Measurements from ENCODE around the gene SHB.

Gene SHB

DNA sequence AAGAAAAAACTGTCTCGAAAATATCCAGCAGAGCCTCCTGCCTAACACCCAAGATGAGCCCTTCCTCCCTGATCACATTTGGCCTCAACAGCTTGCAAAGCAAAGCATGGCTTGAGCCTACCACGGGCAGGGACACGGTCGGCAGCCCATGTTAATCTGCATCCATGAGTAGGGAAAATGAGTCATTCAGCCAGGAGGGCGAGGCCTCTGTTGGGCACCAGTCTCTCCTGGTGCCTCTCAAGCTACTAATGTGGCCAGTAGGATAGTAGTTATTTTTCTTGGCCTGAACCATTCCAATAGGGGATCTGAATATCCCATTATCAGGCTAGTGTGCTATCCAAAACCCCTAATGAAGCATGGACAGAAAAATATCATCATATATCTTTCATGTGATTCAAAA lies 43.0 kb upstream of the SHB start:
- H3K9ac ChIP-seq (ENCODE audit: low read length), result no peak overlapping the region
- WGBS, result 78% methylated on average over 5 of the region's 5 CpGs

DNA sequence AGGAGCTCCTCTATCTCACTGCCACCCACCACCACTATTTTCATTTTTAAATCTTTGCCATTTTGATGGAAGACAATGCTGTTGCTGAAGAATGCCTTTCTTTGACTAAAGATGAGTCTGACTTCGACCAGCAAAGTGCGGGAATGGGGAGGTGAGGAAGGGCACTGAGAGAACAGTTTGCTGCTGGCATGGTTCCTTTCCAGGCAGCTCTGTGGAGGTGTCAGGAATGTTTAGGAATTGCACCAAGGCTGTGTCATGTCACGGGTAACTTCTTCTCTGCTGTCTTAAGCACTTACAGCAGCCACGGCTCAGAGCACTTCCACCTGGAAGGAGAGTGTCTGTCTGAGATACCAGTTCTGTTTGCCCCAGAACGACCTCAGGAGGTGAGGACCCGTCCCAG lies 41.4 kb upstream of the SHB start:
- no peak for DNase-seq
- H2BK5ac ChIP-seq (ENCODE audit: low read depth, low read length, poor library complexity, severe bottlenecking), result no peak overlapping the region
- no peak overlapping the region for H3K14ac ChIP-seq (ENCODE audit: low read length in 2 of 2)
- no peak overlapping the region for H3K9ac ChIP-seq (ENCODE audit: low read length)
- no peak overlapping the region for H2BK12ac ChIP-seq (ENCODE audit: low read length in 2 of 2)
- peaks cover 15% of the 10 kb centered on the region for H3K9me3 ChIP-seq (ENCODE audit: control insufficient read depth, low read length)
- no peak overlapping the region for H3K4me3 ChIP-seq (ENCODE audit: insufficient read depth in 1 of 2, low read depth in 1 of 2, low read length in 2 of 2)
- H3K27me3 ChIP-seq (ENCODE audit: control insufficient read depth in 1 of 2, insufficient read depth in 1 of 2, low read length in 2 of 2), result peaks cover 8 to 18% of the 10 kb centered on the region in 2 experiments
- H4K8ac ChIP-seq (ENCODE audit: low read length), result no peak overlapping the region
- H4K91ac ChIP-seq (ENCODE audit: low read length), result no peak overlapping the region
- no peak overlapping the region for H3K27ac ChIP-seq (ENCODE audit: low read length, poor library complexity, severe bottlenecking)
- no peak overlapping the region for H2BK15ac ChIP-seq (ENCODE audit: low read depth, poor library complexity, severe bottlenecking)
- no peak overlapping the region for H2BK120ac ChIP-seq (ENCODE audit: low read depth, low read length)
- H3K79me1 ChIP-seq (replicated peaks; ENCODE audit: low read length, poor library complexity, severe bottlenecking), result no peaks in the 10 kb centered on the region
- H3K36me3 ChIP-seq (ENCODE audit: control insufficient read depth in 1 of 2, insufficient read depth in 2 of 2, low read depth in 1 of 2, low read length in 2 of 2), result no peaks in the 10 kb centered on the region
- 57% methylated on average over 6 of the region's 6 CpGs for WGBS
- H3K18ac ChIP-seq (ENCODE audit: low read depth in 1 of 2, low read length in 2 of 2), result no peak overlapping the region
- peaks cover 2% of the 10 kb centered on the region for H3K4me1 ChIP-seq (ENCODE audit: control insufficient read depth, insufficient read depth, low read depth, low read length)
- H2AK5ac ChIP-seq (ENCODE audit: low read length, severe bottlenecking), result no peak overlapping the region
- peak overlapping the region in 1 of 2 experiments; percentile 26 for H3K23ac ChIP-seq (ENCODE audit: low read length in 2 of 2)
- no peak overlapping the region for H3K4me2 ChIP-seq (ENCODE audit: low read length, poor library complexity, severe bottlenecking)
- no peak overlapping the region for H2AFZ ChIP-seq (ENCODE audit: low read depth, low read length)
- H3K4ac ChIP-seq (ENCODE audit: low read depth in 1 of 2, low read length in 2 of 2), result no peak overlapping the region

More for the DNA sequence above, 43.0 kb upstream of the SHB start:
- H3K79me1 ChIP-seq (replicated peaks; ENCODE audit: low read length, poor library complexity, severe bottlenecking), result no peaks in the 10 kb centered on the region
- H3K4ac ChIP-seq (ENCODE audit: low read depth in 1 of 2, low read length in 2 of 2), result no peak overlapping the region
- H3K9me3 ChIP-seq (ENCODE audit: control insufficient read depth, low read length), result peaks cover 15% of the 10 kb centered on the region
- no peak overlapping the region for H3K4me2 ChIP-seq (ENCODE audit: low read length, poor library complexity, severe bottlenecking)
- peak overlapping the region in 1 of 2 experiments; percentile 22 for H3K14ac ChIP-seq (ENCODE audit: low read length in 2 of 2)
- no peak overlapping the region for H3K18ac ChIP-seq (ENCODE audit: low read depth in 1 of 2, low read length in 2 of 2)
- H2BK12ac ChIP-seq (ENCODE audit: low read length in 2 of 2), result no peak overlapping the region
- H2BK120ac ChIP-seq (ENCODE audit: low read depth, low read length), result no peak overlapping the region
- H4K8ac ChIP-seq (ENCODE audit: low read length), result no peak overlapping the region
- H2BK15ac ChIP-seq (ENCODE audit: low read depth, poor library complexity, severe bottlenecking), result no peak overlapping the region
- no peak overlapping the region for H2AK5ac ChIP-seq (ENCODE audit: low read length, severe bottlenecking)
- no peak overlapping the region for H2AFZ ChIP-seq (ENCODE audit: low read depth, low read length)
- H3K4me3 ChIP-seq (ENCODE audit: insufficient read depth in 1 of 2, low read depth in 1 of 2, low read length in 2 of 2), result no peak overlapping the region
- H4K91ac ChIP-seq (ENCODE audit: low read length), result no peak overlapping the region
- peaks cover 2% of the 10 kb centered on the region for H3K4me1 ChIP-seq (ENCODE audit: control insufficient read depth, insufficient read depth, low read depth, low read length)
- H2BK5ac ChIP-seq (ENCODE audit: low read depth, low read length, poor library complexity, severe bottlenecking), result no peak overlapping the region
- no peaks in the 10 kb centered on the region for H3K36me3 ChIP-seq (ENCODE audit: control insufficient read depth in 1 of 2, insufficient read depth in 2 of 2, low read depth in 1 of 2, low read length in 2 of 2)
- peaks cover 10 to 26% of the 10 kb centered on the region in 2 experiments for H3K27me3 ChIP-seq (ENCODE audit: control insufficient read depth in 1 of 2, insufficient read depth in 1 of 2, low read length in 2 of 2)
- no peak overlapping the region for H3K23ac ChIP-seq (ENCODE audit: low read length in 2 of 2)
- no peak for DNase-seq
- no peak overlapping the region for H3K27ac ChIP-seq (ENCODE audit: low read length, poor library complexity, severe bottlenecking)

DNA sequence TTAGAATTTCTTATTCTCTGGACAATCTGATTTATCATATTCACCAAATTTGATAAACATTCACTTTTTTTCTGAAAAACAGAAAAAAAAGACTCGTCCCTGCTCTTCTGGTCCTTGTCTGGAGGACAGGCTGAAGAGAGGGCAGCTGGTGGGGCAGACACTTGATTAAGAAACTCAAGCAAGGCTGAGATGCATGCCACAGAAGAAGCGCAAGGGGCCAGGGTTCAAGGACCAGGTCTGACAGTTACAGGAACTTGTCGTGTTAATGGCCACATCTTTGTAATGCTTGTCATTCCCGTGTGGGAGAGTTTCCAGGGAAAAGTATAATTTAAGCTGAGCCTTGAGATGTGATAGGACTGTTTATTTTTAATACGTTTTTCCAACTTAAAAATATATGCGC lies 40.6 kb upstream of the SHB start:
- no peak overlapping the region for H2BK12ac ChIP-seq (ENCODE audit: low read length in 2 of 2)
- H3K18ac ChIP-seq (ENCODE audit: low read depth in 1 of 2, low read length in 2 of 2), result no peak overlapping the region
- H4K8ac ChIP-seq (ENCODE audit: low read length), result no peak overlapping the region
- H3K4me2 ChIP-seq (ENCODE audit: low read length, poor library complexity, severe bottlenecking), result no peak overlapping the region
- WGBS, result 57% methylated on average over 4 of the region's 6 CpGs
- no peak overlapping the region for H3K4me3 ChIP-seq (ENCODE audit: insufficient read depth in 1 of 2, low read depth in 1 of 2, low read length in 2 of 2)
- H2BK5ac ChIP-seq (ENCODE audit: low read depth, low read length, poor library complexity, severe bottlenecking), result no peak overlapping the region
- peaks cover 0 to 9% of the 10 kb centered on the region in 2 experiments for H3K27me3 ChIP-seq (ENCODE audit: control insufficient read depth in 1 of 2, insufficient read depth in 1 of 2, low read length in 2 of 2)
- no peak overlapping the region for H3K9ac ChIP-seq (ENCODE audit: low read length)
- no peak overlapping the region for H2BK15ac ChIP-seq (ENCODE audit: low read depth, poor library complexity, severe bottlenecking)
- H3K4ac ChIP-seq (ENCODE audit: low read depth in 1 of 2, low read length in 2 of 2), result no peak overlapping the region
- DNase-seq, result no peak
- H3K9me3 ChIP-seq (ENCODE audit: control insufficient read depth, low read length), result peaks cover 15% of the 10 kb centered on the region
- H2AFZ ChIP-seq (ENCODE audit: low read depth, low read length), result no peak overlapping the region
- H3K23ac ChIP-seq (ENCODE audit: low read length in 2 of 2), result no peak overlapping the region
- H2BK120ac ChIP-seq (ENCODE audit: low read depth, low read length), result no peak overlapping the region
- no peak overlapping the region for H2AK5ac ChIP-seq (ENCODE audit: low read length, severe bottlenecking)
- H3K4me1 ChIP-seq (ENCODE audit: control insufficient read depth, insufficient read depth, low read depth, low read length), result peaks cover 2% of the 10 kb centered on the region
- H4K91ac ChIP-seq (ENCODE audit: low read length), result no peak overlapping the region
- no peak overlapping the region for H3K14ac ChIP-seq (ENCODE audit: low read length in 2 of 2)
- H3K27ac ChIP-seq (ENCODE audit: low read length, poor library complexity, severe bottlenecking), result no peak overlapping the region
- no peaks in the 10 kb centered on the region for H3K79me1 ChIP-seq (replicated peaks; ENCODE audit: low read length, poor library complexity, severe bottlenecking)
- no peaks in the 10 kb centered on the region for H3K36me3 ChIP-seq (ENCODE audit: control insufficient read depth in 1 of 2, insufficient read depth in 2 of 2, low read depth in 1 of 2, low read length in 2 of 2)

DNA sequence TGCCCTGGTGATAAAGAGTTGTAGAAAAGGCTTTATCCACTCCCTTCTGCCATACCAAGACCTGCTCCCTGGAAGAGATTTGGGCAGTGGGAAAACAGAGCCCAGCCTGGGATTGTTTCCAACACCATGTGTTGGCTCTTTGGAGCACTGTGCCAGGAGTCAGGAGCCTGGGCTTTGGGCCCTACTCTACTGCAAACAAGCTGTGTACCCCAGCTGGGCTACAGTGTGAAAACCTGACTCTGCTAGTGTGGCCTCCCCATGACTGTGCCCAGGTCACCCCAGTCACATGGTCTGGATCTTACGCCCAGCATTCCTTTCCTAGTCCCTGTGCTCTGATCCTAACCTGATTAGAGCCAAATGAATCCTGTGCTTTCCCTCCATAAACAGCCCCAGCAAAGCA lies 39.3 kb upstream of the SHB start:
- Histone ChIP-seq H3K9ac (ENCODE audit: low read length) (no peak overlapping the region), H2AFZ (ENCODE audit: low read depth, low read length) (no peak overlapping the region), H3K18ac (ENCODE audit: low read depth in 1 of 2, low read length in 2 of 2) (no peak overlapping the region), H2BK5ac (ENCODE audit: low read depth, low read length, poor library complexity, severe bottlenecking) (no peak overlapping the region), H2BK120ac (ENCODE audit: low read depth, low read length) (no peak overlapping the region), H3K9me3 (ENCODE audit: control insufficient read depth, low read length) (peaks cover 15% of the 10 kb centered on the region), H3K4me1 (ENCODE audit: control insufficient read depth, insufficient read depth, low read depth, low read length) (peaks cover 2% of the 10 kb centered on the region), H2BK12ac (ENCODE audit: low read length in 2 of 2) (no peak overlapping the region), H3K27ac (ENCODE audit: low read length, poor library complexity, severe bottlenecking) (no peak overlapping the region), H3K36me3 (ENCODE audit: control insufficient read depth in 1 of 2, insufficient read depth in 2 of 2, low read depth in 1 of 2, low read length in 2 of 2) (no peaks in the 10 kb centered on the region), H2BK15ac (ENCODE audit: low read depth, poor library complexity, severe bottlenecking) (no peak overlapping the region), H2AK5ac (ENCODE audit: low read length, severe bottlenecking) (no peak overlapping the region), H3K4me3 (ENCODE audit: insufficient read depth in 1 of 2, low read depth in 1 of 2, low read length in 2 of 2) (no peak overlapping the region), H3K14ac (ENCODE audit: low read length in 2 of 2) (peak overlapping the region in 1 of 2 experiments; percentile 11), H4K8ac (ENCODE audit: low read length) (no peak overlapping the region), H4K91ac (ENCODE audit: low read length) (no peak overlapping the region), H3K4ac (ENCODE audit: low read depth in 1 of 2, low read length in 2 of 2) (no peak overlapping the region), H3K4me2 (ENCODE audit: low read length, poor library complexity, severe bottlenecking) (no peak overlapping the region), H3K79me1 (replicated peaks; ENCODE audit: low read length, poor library complexity, severe bottlenecking) (no peaks in the 10 kb centered on the region), H3K23ac (ENCODE audit: low read length in 2 of 2) (no peak overlapping the region), H3K27me3 (ENCODE audit: control insufficient read depth in 1 of 2, insufficient read depth in 1 of 2, low read length in 2 of 2) (peaks cover 0 to 9% of the 10 kb centered on the region in 2 experiments)
- DNase-seq, result no peak
- WGBS, result 92% methylated on average over 1 of the region's 1 CpG

All from mesenchymal stem cell (in vitro differentiated cells and primary cell).